GM10248 (cell line): ENCODE results near the gene AGTRAP.

ENCODE experiments used
- CTCF ChIA-PET: fragments of 300-600 bp; sonication (Branson Sonifier 250); formaldehyde crosslinking; extraction: SDS; loops from one replicate; lab custom pipeline; 2021; ENCODE audit warnings: antibody characterized with exemption; lab: Yijun Ruan, JAX
- POLR2A ChIA-PET: fragments of 350-650 bp; sonication (Branson Sonifier 250); formaldehyde crosslinking; extraction: SDS; loops from one replicate; lab custom pipeline; 2020; ENCODE audit warnings: antibody characterized with exemption; lab: Yijun Ruan, JAX
- DNase-seq: peaks from one replicate; pipeline ENCODE4 v3.0.0; 2012; ENCODE audit errors: extremely low spot score
- TF ChIP-seq, protein P1 (sequence below): IDR thresholded peaks from 2 replicates; pipeline ENCODE4 v1.5.1; 2012; ENCODE audit warnings: mild to moderate bottlenecking, low read depth; ENCODE audit errors: extremely low read depth, missing control alignments, control extremely low read depth

The AGTRAP gene

GRCh38 chr1:11748294-11749202 lies 12.6 kb downstream of the AGTRAP start:
- no peak for DNase-seq
- CTCF ChIA-PET = interaction anchor here (0.7 to 1.5 kb wide), 2 partner anchors 12 to 98 kb away, joined by 4 to 7 read pairs; no protein-coding TSS in a partner anchor
- TF ChIP-seq, protein P1, sequence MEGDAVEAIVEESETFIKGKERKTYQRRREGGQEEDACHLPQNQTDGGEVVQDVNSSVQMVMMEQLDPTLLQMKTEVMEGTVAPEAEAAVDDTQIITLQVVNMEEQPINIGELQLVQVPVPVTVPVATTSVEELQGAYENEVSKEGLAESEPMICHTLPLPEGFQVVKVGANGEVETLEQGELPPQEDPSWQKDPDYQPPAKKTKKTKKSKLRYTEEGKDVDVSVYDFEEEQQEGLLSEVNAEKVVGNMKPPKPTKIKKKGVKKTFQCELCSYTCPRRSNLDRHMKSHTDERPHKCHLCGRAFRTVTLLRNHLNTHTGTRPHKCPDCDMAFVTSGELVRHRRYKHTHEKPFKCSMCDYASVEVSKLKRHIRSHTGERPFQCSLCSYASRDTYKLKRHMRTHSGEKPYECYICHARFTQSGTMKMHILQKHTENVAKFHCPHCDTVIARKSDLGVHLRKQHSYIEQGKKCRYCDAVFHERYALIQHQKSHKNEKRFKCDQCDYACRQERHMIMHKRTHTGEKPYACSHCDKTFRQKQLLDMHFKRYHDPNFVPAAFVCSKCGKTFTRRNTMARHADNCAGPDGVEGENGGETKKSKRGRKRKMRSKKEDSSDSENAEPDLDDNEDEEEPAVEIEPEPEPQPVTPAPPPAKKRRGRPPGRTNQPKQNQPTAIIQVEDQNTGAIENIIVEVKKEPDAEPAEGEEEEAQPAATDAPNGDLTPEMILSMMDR = no peak
- POLR2A ChIA-PET = no interaction called here

DNA sequence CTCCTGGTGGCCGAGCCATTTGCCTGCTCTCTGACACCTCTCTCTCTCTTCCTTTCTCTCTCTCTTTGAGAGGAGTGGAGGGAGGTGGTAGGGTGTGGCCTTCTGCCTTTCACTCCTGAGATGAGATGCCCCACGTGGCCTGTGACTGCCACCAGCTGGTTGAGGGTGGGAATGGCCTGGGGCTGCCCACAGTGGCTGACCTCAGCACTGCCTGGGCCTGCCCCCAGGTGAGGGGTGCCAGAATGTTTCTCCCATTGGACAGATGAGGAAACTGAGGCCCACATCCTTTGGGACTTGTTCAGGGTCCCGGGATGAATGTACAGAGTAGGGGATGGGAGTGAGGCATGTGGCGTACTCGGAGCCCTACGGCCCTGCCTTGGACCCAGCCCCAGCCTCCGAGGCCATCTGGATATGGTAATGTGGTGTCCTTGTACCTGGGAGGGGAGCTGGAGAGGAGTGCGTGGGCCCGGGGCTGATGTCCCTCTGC lies 13.3 kb downstream of the AGTRAP start:
- POLR2A ChIA-PET = no interaction called here
- TF ChIP-seq, protein P1 = peak; percentile 23
- peak; percentile 78 for DNase-seq
- CTCF ChIA-PET = interaction anchor here (0.7 to 1.5 kb wide), 4 partner anchors 10 to 99 kb away, joined by 4 to 7 read pairs (median 5); no protein-coding TSS in a partner anchor

DNA sequence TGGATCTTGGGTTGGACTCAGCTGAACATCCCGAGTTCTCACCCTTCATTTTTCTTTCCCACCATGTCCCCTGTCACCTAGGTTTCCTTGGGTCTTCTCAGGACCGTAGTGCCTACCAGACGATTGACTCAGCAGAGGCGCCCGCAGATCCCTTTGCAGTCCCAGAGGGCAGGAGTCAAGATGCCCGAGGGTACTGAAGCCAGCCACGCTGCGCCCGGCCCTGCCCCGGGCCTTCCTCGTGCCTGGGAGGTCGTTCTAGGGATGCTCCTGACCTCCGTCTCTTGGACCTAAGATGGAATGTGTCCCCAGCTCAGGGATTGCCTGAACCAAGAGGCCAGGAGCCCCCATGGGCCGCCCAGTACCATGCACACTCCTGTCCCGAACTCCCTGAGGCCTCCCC lies 14.1 kb downstream of the AGTRAP start:
- CTCF ChIA-PET = interaction anchor here (1.2 to 1.5 kb wide), 3 partner anchors 9 to 100 kb away, joined by 4 to 7 read pairs (median 6); no protein-coding TSS in a partner anchor
- DNase-seq = no peak
- POLR2A ChIA-PET = no interaction called here
- TF ChIP-seq, protein P1 = no peak

DNA sequence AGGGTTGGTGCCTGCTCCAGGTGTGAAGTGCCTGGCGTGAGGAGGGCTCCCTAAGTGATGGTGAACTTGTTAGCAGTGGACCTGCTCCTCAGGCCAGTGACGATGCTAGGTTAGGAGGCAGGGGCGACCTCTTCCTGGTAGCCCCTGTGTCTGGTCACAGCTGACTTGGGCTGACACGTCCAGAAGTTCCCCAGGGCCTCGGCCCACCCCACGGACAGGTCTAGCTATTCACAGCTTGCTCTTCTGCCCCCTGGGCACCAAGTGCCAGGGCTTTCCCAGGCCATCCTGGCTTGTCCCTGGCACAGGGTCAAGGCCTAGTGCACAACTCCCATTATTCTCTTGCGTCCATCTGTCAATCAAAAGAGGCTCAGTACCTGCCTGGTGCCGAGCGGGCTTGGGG lies 15.2 kb downstream of the AGTRAP start:
- ChIA-PET CTCF (no interaction called here), POLR2A (no interaction called here)
- TF ChIP-seq, protein P1 = no peak
- DNase-seq = no peak

DNA sequence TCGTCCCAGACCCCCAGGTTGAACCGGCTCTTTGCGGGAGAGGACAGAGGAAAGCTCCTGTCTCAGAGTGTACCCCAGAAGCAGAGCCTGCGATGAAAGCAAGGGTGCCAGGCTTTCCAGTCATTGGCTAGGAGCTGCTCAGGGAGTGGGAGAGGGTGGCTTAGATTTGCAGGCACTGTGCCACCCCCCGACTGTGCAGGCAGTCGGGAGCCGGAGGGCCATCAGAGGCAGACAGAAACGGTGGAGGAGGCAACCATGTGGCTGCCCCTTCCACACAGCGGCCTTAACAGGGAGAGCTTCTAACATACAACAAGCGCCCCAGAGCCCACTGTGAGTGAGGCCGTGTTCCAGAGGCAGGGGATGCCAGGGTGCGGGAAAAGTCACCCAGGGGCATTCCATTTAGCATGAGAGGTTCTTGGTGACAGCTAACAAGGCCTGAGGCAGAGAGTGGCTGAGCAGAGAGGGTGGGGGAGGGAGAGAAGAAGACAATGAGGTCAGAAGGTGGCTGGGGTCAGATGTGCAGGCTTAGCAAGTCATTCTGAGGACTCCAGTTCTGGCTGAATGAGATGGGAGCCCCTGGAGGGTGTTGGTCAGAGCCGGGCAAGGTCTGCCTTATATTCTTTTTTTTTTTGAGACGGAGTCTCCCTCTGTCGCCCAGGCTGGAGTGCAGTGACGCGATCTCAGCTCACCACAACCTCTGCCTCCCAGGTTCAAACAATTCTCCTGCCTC lies 16.6 kb downstream of the AGTRAP start:
- no peak for DNase-seq
- CTCF ChIA-PET = no interaction called here
- POLR2A ChIA-PET = interaction anchor here (0.6 kb wide), 1 partner anchor 240 kb away, joined by 5 read pairs; no protein-coding TSS in a partner anchor
- TF ChIP-seq, protein P1 = no peak

DNA sequence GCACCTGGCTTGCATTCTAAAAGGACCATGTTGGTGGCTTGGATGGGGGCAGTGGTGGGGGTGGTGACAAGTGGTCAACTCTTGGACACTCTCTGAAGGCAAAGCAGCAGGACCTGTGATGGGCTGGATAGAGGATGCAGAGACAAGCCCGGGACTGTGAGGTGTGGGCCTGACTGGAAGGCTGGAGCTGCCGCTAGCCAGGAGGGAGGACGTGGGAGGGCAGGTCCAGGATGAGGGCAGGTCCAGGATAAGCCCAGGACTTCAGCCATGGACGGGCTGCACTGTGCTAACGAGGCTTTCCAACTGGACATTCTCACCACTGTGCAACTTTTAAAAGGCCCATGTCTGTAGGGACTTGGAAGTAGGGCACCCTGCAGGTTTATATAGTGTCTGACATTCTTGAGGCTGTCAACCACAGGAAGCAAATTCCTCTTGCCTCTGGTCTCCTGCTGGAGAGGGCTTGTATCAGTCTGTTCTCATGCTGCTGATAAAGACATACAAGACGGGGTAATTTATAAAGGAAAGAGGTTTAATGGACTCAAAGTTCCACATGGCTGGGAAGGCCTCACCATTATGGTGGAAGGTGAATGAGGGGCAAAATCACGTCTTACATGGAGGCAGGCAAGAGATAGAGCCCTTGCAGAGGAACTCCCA lies 17.7 kb downstream of the AGTRAP start:
- ChIA-PET POLR2A (no interaction called here), CTCF (no interaction called here)
- DNase-seq = no peak
- TF ChIP-seq, protein P1 = no peak
